ENCODE results near the gene TEF.

TEF gene

GRCh38 chr22:41358927-41359326 is 22.8 kb upstream of the TEF start:
- Histone ChIP-seq H3K4me1 (ENCODE audit: low read length) (no peaks in the 10 kb centered on the region), H2AFZ (ENCODE audit: low read depth, low read length) (no peak overlapping the region), H3K4me2 (ENCODE audit: low read length) (no peak overlapping the region), H3K27me3 (ENCODE audit: low read depth, low read length) (no peaks in the 10 kb centered on the region), H3K9me3 (ENCODE audit: insufficient read depth, low read length) (no peaks in the 10 kb centered on the region), H3K79me2 (ENCODE audit: low read length) (no peaks in the 10 kb centered on the region), H3K4me3 (ENCODE audit: low read length) (no peak overlapping the region), H3K27ac (ENCODE audit: low read length) (no peak overlapping the region), H3K9ac (ENCODE audit: low read length) (no peak overlapping the region), H4K20me1 (ENCODE audit: insufficient read depth, low read length) (no peaks in the 10 kb centered on the region), H3K36me3 (replicated peaks; ENCODE audit: low read depth, low read length) (peaks cover 48% of the 10 kb centered on the region)
- TF ChIP-seq EZH2phosphoT487 (IDR thresholded peaks at IDR 0.05; ENCODE audit: low read depth) = no peak
- TF ChIP-seq, protein P1, sequence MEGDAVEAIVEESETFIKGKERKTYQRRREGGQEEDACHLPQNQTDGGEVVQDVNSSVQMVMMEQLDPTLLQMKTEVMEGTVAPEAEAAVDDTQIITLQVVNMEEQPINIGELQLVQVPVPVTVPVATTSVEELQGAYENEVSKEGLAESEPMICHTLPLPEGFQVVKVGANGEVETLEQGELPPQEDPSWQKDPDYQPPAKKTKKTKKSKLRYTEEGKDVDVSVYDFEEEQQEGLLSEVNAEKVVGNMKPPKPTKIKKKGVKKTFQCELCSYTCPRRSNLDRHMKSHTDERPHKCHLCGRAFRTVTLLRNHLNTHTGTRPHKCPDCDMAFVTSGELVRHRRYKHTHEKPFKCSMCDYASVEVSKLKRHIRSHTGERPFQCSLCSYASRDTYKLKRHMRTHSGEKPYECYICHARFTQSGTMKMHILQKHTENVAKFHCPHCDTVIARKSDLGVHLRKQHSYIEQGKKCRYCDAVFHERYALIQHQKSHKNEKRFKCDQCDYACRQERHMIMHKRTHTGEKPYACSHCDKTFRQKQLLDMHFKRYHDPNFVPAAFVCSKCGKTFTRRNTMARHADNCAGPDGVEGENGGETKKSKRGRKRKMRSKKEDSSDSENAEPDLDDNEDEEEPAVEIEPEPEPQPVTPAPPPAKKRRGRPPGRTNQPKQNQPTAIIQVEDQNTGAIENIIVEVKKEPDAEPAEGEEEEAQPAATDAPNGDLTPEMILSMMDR (IDR thresholded peaks at IDR 0.05; ENCODE audit: low read depth, low read length) = no peak

- no peak overlapping the region for H3K9ac ChIP-seq (ENCODE audit: low read length)
- no peaks in the 10 kb centered on the region for H3K27me3 ChIP-seq (ENCODE audit: low read depth, low read length)
- no peak overlapping the region for H2AFZ ChIP-seq (ENCODE audit: low read depth, low read length)
- no peaks in the 10 kb centered on the region for H3K4me1 ChIP-seq (ENCODE audit: low read length)
- no peak overlapping the region for H3K27ac ChIP-seq (ENCODE audit: low read length)
- no peak overlapping the region for H3K4me2 ChIP-seq (ENCODE audit: low read length)
- no peak overlapping the region for H3K4me3 ChIP-seq (ENCODE audit: low read length)
- TF ChIP-seq, protein P1 (IDR thresholded peaks at IDR 0.05; ENCODE audit: low read depth, low read length) = no peak
- no peak for TF ChIP-seq EZH2phosphoT487 (IDR thresholded peaks at IDR 0.05; ENCODE audit: low read depth)
- H3K79me2 ChIP-seq (ENCODE audit: low read length) = no peaks in the 10 kb centered on the region
- peaks cover 44% of the 10 kb centered on the region for H3K36me3 ChIP-seq (replicated peaks; ENCODE audit: low read depth, low read length)
- no peaks in the 10 kb centered on the region for H3K9me3 ChIP-seq (ENCODE audit: insufficient read depth, low read length)
- no peaks in the 10 kb centered on the region for H4K20me1 ChIP-seq (ENCODE audit: insufficient read depth, low read length)
Measured at GRCh38 chr22:41359376-41359775, 22.4 kb upstream of the TEF start.

DNA sequence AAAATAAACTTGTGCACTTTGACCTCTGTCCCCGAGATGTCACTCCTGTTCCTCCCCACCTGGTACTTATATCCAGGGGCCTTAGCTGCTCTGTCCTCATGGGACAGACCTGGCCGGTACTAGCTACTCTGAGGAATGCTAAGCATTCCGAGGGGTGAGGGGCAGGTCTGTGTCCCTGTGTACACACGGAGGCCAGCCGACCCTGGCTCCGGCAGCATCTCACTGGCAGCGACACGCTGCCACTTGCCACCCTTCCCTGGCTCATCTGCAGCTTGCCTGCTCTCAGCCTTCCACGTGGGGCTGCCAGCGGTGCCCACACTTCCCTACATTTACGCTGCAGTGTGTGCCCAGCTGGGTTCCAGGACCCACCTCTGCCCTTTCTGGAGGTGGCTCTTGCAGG is 21.6 kb upstream of the TEF start:
- H4K20me1 ChIP-seq (ENCODE audit: insufficient read depth, low read length) = no peaks in the 10 kb centered on the region

DNA sequence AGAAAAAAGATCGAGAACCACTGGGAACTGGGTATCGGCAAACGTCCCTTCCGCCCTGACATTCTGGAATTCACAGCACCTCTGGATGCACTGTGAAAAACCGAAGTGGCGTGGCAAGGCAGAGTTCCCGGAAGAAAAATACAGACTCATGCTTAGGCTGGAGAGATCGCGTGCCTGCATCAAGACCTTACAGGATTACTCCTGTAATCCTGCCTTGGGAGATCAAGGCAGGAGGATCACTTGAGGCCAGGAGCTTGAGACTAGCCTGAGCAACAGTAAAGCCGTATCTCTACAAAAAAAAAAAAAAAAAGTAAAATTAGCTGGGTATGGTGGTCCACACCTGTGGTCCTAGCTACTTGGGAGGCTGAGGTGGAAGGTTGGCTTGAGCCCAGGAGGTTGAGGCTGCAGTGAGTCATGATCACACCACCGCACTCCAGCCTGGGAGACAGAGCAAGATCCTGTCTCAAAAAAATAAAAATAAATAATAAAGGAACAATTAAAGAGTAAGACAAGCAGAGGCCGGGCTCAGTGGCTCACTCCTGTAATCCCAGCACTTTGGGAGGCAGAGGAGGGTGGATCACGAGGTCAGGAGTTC is 19.9 kb upstream of the TEF start:
- Histone ChIP-seq H3K9ac (ENCODE audit: low read length) (no peak overlapping the region), H2AFZ (ENCODE audit: low read depth, low read length) (no peak overlapping the region), H3K27me3 (ENCODE audit: low read depth, low read length) (0 out of 2 replicates have a peak, but pooled peaks cover 4% of the 10 kb centered on the region), H3K4me2 (ENCODE audit: low read length) (no peak overlapping the region), H3K4me3 (ENCODE audit: low read length) (no peak overlapping the region), H4K20me1 (ENCODE audit: insufficient read depth, low read length) (no peaks in the 10 kb centered on the region), H3K36me3 (replicated peaks; ENCODE audit: low read depth, low read length) (peaks cover 29% of the 10 kb centered on the region), H3K4me1 (ENCODE audit: low read length) (no peaks in the 10 kb centered on the region), H3K9me3 (ENCODE audit: insufficient read depth, low read length) (no peaks in the 10 kb centered on the region), H3K27ac (ENCODE audit: low read length) (no peak overlapping the region), H3K79me2 (ENCODE audit: low read length) (no peaks in the 10 kb centered on the region)
- no peak for TF ChIP-seq EZH2phosphoT487 (IDR thresholded peaks at IDR 0.05; ENCODE audit: low read depth)
- TF ChIP-seq, protein P1 (IDR thresholded peaks at IDR 0.05; ENCODE audit: low read depth, low read length) = no peak

More for the DNA sequence above, 21.6 kb upstream of the TEF start:
- no peak overlapping the region for H2AFZ ChIP-seq (ENCODE audit: low read depth, low read length)
- no peak overlapping the region for H3K4me3 ChIP-seq (ENCODE audit: low read length)
- H3K36me3 ChIP-seq (replicated peaks; ENCODE audit: low read depth, low read length) = peaks cover 42% of the 10 kb centered on the region
- no peak overlapping the region for H3K27ac ChIP-seq (ENCODE audit: low read length)
- H3K4me1 ChIP-seq (ENCODE audit: low read length) = no peaks in the 10 kb centered on the region
- no peak for TF ChIP-seq EZH2phosphoT487 (IDR thresholded peaks at IDR 0.05; ENCODE audit: low read depth)
- TF ChIP-seq, protein P1 (IDR thresholded peaks at IDR 0.05; ENCODE audit: low read depth, low read length) = no peak
- H3K9ac ChIP-seq (ENCODE audit: low read length) = no peak overlapping the region
- H3K27me3 ChIP-seq (ENCODE audit: low read depth, low read length) = no peaks in the 10 kb centered on the region
- no peaks in the 10 kb centered on the region for H3K79me2 ChIP-seq (ENCODE audit: low read length)
- no peak overlapping the region for H3K4me2 ChIP-seq (ENCODE audit: low read length)
- no peaks in the 10 kb centered on the region for H3K9me3 ChIP-seq (ENCODE audit: insufficient read depth, low read length)

All from OCI-LY3 (cell line).